GM18861 (cell line): ENCODE data around the gene NUPR2.
"Not testable (repeated sequence)": the region's sequence is repeated elsewhere in the genome, so short reads cannot be mapped to it uniquely, and the experiment has no call there.

Source experiments
- ATAC-seq: cut with Tn5 transposase; IDR thresholded peaks from one replicate; pipeline ENCODE4 v1.9.1; 2021; ENCODE audit not compliant: unreplicated experiment

NUPR2 gene

GRCh38 chr7:56115852-56116538 lies at the start of gene NUPR2:
Gene NUPR2, minus strand, starts transcription at chr7:56116417. Its CDS starts 103 bp downstream, at chr7:56116314.
- ATAC-seq: no peak

GRCh38 chr7:56157238-56157790 lies 41.1 kb upstream of the NUPR2 start:
- no peak for ATAC-seq

GRCh38 chr7:56131062-56131461 lies 14.8 kb upstream of the NUPR2 start:
- not testable (repeated sequence) for ATAC-seq

- no peak for ATAC-seq
Measured at GRCh38 chr7:56127241-56127975, 11.2 kb upstream of the NUPR2 start.

- ATAC-seq: no peak
Measured at GRCh38 chr7:56125831-56126230, 9.6 kb upstream of the NUPR2 start.

- ATAC-seq: no peak
Measured at GRCh38 chr7:56124981-56125380, 8.8 kb upstream of the NUPR2 start.

GRCh38 chr7:56121440-56121839 lies 5.2 kb upstream of the NUPR2 start:
- no peak for ATAC-seq

- not testable (repeated sequence) for ATAC-seq
Measured at GRCh38 chr7:56112244-56112643, 4.0 kb downstream of the NUPR2 start.

GRCh38 chr7:56110611-56111010 lies 5.6 kb downstream of the NUPR2 start:
- ATAC-seq: no peak

- ATAC-seq: no peak
Measured at GRCh38 chr7:56107954-56108258, 8.3 kb downstream of the NUPR2 start.

GRCh38 chr7:56106108-56107073 lies 9.8 kb downstream of the NUPR2 start, which contains the start of gene CHCHD2:
Gene CHCHD2, minus strand, starts transcription at chr7:56106476. Its CDS starts 63 bp downstream, at chr7:56106413.
- ATAC-seq: peak; percentile 100

- no peak for ATAC-seq
Measured at GRCh38 chr7:56105508-56105907, 10.7 kb downstream of the NUPR2 start.

- not testable (repeated sequence) for ATAC-seq
Measured at GRCh38 chr7:56104138-56104537, 12.1 kb downstream of the NUPR2 start.

GRCh38 chr7:56099653-56100052 lies 16.6 kb downstream of the NUPR2 start:
- ATAC-seq: no peak

- ATAC-seq: not testable (repeated sequence)
Measured at GRCh38 chr7:56098187-56099008, 17.8 kb downstream of the NUPR2 start.

- no peak for ATAC-seq
Measured at GRCh38 chr7:56097700-56098099, 18.5 kb downstream of the NUPR2 start.

GRCh38 chr7:56092789-56093531 lies 23.3 kb downstream of the NUPR2 start, which contains the start of gene PHKG1:
Gene PHKG1, minus strand, starts transcription at chr7:56092952. Its CDS starts 4,011 bp downstream, at chr7:56088941.
- ATAC-seq: no peak

GRCh38 chr7:56092388-56092787 lies 23.8 kb downstream of the NUPR2 start:
- not testable (repeated sequence) for ATAC-seq

- no peak for ATAC-seq
Measured at GRCh38 chr7:56091591-56091990, 24.6 kb downstream of the NUPR2 start.
